ENCODE results near the gene TARBP2. TPM values are rescaled to one million over a fixed set of nuclear protein-coding genes. Genes with fewer than 3 reads are reported as not detected.

TARBP2 gene
- total RNA-seq, 4 donors from 2014 or later: 25.7 to 30.3 (median 27.2) TPM

DNA sequence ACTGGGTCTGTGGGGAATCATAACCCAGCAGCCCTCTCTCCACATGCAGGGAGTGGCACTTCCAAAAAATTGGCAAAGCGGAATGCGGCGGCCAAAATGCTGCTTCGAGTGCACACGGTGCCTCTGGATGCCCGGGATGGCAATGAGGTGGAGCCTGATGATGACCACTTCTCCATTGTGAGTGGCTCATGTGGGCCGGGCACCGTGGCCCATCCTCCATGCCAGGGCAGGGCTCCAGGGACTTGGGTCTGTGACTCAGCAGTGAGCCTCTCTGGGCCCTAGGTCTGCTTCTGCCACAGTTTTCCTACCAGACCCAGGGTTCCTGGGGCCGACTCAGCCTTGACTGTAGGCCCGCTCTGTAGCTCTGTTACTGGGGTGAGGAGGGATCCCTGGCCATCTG is 4.0 kb downstream of the TARBP2 start:
- Histone ChIP-seq H3K9me3 (no peaks in the 10 kb centered on the region), H3K27me3 (no peaks in the 10 kb centered on the region), H3K4me1 (peaks cover 5 to 14% (median 8%) of the 10 kb centered on the region in 4 donors), H3K4me3 (no peak overlapping the region), H3K36me3 (peaks cover 0 to 26% (median 0%) of the 10 kb centered on the region in 3 donors), H3K27ac (no peak overlapping the region)
- TF ChIP-seq, protein P1, sequence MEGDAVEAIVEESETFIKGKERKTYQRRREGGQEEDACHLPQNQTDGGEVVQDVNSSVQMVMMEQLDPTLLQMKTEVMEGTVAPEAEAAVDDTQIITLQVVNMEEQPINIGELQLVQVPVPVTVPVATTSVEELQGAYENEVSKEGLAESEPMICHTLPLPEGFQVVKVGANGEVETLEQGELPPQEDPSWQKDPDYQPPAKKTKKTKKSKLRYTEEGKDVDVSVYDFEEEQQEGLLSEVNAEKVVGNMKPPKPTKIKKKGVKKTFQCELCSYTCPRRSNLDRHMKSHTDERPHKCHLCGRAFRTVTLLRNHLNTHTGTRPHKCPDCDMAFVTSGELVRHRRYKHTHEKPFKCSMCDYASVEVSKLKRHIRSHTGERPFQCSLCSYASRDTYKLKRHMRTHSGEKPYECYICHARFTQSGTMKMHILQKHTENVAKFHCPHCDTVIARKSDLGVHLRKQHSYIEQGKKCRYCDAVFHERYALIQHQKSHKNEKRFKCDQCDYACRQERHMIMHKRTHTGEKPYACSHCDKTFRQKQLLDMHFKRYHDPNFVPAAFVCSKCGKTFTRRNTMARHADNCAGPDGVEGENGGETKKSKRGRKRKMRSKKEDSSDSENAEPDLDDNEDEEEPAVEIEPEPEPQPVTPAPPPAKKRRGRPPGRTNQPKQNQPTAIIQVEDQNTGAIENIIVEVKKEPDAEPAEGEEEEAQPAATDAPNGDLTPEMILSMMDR (IDR thresholded peaks at IDR 0.05): no peak
- TF ChIP-seq POLR2A (IDR thresholded peaks at IDR 0.05): no peak
- DNase-seq: no peak

DNA sequence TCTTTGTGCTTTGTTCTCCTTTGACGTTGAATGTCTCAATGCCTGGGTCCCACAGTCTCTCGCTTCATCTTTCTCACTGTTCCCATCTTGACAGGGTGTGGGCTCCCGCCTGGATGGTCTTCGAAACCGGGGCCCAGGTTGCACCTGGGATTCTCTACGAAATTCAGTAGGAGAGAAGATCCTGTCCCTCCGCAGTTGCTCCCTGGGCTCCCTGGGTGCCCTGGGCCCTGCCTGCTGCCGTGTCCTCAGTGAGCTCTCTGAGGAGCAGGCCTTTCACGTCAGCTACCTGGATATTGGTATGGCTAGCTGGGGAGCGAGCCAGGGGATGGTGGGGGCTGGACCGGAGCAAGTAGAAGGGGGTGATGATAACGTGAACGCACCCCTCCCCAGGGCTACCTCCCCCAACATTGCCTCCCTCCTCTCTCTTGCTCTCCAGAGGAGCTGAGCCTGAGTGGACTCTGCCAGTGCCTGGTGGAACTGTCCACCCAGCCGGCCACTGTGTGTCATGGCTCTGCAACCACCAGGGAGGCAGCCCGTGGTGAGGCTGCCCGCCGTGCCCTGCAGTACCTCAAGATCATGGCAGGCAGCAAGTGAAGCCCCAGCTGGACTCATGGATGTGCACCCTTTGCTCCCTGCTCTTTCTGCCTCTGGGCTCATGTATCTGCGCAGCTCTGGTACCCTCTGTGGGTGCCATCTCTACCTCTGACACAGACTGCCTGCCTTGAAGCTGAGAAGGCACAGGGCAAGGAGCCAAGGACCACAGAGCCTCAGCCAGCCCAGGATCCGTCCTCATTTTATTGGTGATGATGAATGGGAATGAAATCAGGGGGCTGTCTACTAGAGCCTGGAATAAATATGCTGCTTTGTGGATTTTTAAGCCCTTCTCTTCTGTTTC is 4.7 kb downstream of the TARBP2 start:
- DNase-seq: no peak
- Histone ChIP-seq H3K27me3 (no peaks in the 10 kb centered on the region), H3K4me3 (no peak overlapping the region), H3K27ac (no peak overlapping the region), H3K4me1 (peaks cover 5 to 14% (median 8%) of the 10 kb centered on the region in 4 donors), H3K36me3 (peaks cover 0 to 30% (median 0%) of the 10 kb centered on the region in 3 donors), H3K9me3 (no peaks in the 10 kb centered on the region)
- TF ChIP-seq, protein P1 (IDR thresholded peaks at IDR 0.05): no peak

DNA sequence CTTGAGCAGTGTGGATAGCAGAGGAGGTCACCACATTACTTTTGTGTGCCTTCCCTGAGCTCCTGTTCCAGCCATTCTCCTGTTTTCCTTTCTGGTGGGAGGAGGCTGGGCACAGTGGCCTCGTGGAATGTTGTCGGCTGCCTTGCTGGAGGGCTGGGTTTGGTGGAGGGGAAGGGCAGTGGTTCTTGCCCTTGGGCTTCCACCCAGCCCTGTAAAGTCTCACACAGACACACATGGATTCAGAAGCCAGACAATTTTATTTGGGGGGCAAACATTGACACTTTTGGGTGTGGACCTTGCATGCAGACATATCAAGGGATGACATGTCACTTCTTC is 5.3 kb downstream of the TARBP2 start:
- no peak overlapping the region for H3K4me3 ChIP-seq
- no peaks in the 10 kb centered on the region for H3K27me3 ChIP-seq
- no peak overlapping the region for H3K27ac ChIP-seq
- no peak for DNase-seq
- TF ChIP-seq, protein P1 (IDR thresholded peaks at IDR 0.05): no peak
- TF ChIP-seq POLR2A (IDR thresholded peaks at IDR 0.05): no peak
- H3K36me3 ChIP-seq: peaks cover 0 to 34% (median 0%) of the 10 kb centered on the region in 3 donors
- H3K9me3 ChIP-seq: no peaks in the 10 kb centered on the region
- peaks cover 5 to 14% (median 8%) of the 10 kb centered on the region in 4 donors for H3K4me1 ChIP-seq

DNA sequence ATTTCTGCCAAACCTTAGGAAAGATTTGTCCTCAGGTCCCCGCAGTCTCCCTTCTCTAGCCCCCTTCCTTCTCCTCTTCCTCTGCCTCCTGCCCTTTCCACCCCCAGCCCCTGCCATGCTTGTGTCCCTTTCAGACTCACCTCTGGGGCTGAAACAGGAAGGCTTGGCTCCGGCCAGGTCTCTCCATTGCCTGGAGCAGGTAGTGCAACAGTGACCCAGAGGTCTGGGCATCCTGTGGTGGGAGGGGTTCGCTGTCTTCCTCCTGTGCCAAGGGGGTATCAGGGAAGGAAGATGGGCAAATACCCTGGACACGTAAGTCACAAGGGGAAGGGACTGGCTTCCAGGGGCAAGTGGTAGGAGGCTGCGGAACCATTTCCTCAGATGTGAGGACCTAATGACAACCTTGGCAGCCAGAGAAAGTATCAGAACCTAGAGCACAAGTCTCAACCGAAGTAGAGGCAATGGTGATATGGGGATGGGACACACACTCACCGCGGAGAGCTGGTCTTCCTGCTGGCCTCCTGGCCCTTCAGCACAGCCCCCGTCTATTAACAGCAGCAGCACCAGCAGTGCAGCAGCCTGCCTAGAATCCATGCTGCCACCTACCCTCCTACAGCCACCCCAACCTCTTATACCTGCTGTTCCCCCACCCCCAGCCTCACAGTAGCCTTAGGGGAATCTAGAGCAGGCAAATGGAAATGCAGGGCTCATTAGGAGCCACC is 6.0 kb downstream of the TARBP2 start, which contains the start of gene NPFF:
TSS of gene NPFF (minus strand) at position 604 of the 722 bp plus-strand sequence. CDS start at position 594, 10 bp downstream.
- no peak for DNase-seq
- TF ChIP-seq POLR2A (IDR thresholded peaks at IDR 0.05): no peak
- TF ChIP-seq, protein P1 (IDR thresholded peaks at IDR 0.05): no peak
- Histone ChIP-seq H3K27ac (no peak within 1 kb of the TSS), H3K27me3 (no peaks in the 10 kb centered on the region), H3K4me3 (no peak within 1 kb of the TSS), H3K36me3 (peaks cover 0 to 38% (median 0%) of the 10 kb centered on the region in 3 donors), H3K4me1 (peaks cover under 1 to 9% (median 2%) of the 10 kb centered on the region in 4 donors), H3K9me3 (no peaks in the 10 kb centered on the region)

DNA sequence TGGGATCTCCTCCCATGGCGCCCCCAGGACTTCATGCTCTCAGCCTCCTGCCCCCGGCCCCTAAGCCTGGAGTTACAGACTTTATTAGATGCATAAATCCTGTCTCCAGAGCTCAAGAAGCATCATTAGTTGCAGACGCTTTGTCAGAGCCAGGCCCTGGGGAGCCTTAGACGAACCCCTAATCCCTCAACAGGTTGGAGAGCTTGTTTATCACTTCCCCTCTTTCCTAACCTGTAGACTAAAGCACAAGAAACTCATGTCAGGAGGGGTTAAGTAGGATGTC is 6.5 kb downstream of the TARBP2 start:
- H3K36me3 ChIP-seq: peaks cover 0 to 43% (median 0%) of the 10 kb centered on the region in 3 donors
- peaks cover 0 to 4% (median 0%) of the 10 kb centered on the region in 4 donors for H3K4me1 ChIP-seq
- no peak overlapping the region for H3K4me3 ChIP-seq
- TF ChIP-seq POLR2A (IDR thresholded peaks at IDR 0.05): no peak
- TF ChIP-seq, protein P1 (IDR thresholded peaks at IDR 0.05): no peak
- H3K27me3 ChIP-seq: no peaks in the 10 kb centered on the region
- H3K9me3 ChIP-seq: no peaks in the 10 kb centered on the region
- DNase-seq: no peak
- H3K27ac ChIP-seq: no peak overlapping the region

Data from Peyer's patch (tissue), 4 donors.